Breast epithelium (tissue), 3 donors: ENCODE results near the gene LZTS3.

ENCODE experiments used
- CTCF ChIP-seq, 3 donors: fragments of 450-650 bp; IDR thresholded peaks; one replicate each; pipeline ENCODE4 v1.5.1; 2016 to 2017; ENCODE audit warnings: antibody characterized with exemption in 3 of 3, mild to moderate bottlenecking in 3 of 3, moderate library complexity in 3 of 3
- POLR2A ChIP-seq: fragments of 450-650 bp; IDR thresholded peaks from one replicate; pipeline ENCODE4 v1.6.1; 2016; ENCODE audit warnings: antibody characterized with exemption, mild to moderate bottlenecking, moderate library complexity
- POLR2AphosphoS5 ChIP-seq, 3 donors: sonication (generic); formaldehyde crosslinking; IDR thresholded peaks; one replicate each; pipeline ENCODE4 v1.6.1; 2017; ENCODE audit warnings: antibody characterized with exemption in 3 of 3

- TF ChIP-seq CTCF (IDR thresholded peaks at IDR 0.05) (no peak), POLR2AphosphoS5 (IDR thresholded peaks at IDR 0.05) (no peak), POLR2A (no peak)
Observed at GRCh38 chr20:3180319-3180718, 7.0 kb upstream of the LZTS3 start.
